NCI-H526 (cell line): ENCODE measurements around the gene IRF2BP2.

Source experiments
- DNase-seq, 2 experiments: peaks; one replicate each; lab custom pipeline; 2025; lab: John Stamatoyannopoulos, UW

Gene IRF2BP2

GRCh38 chr1:234613128-234613875, 3.3 kb upstream of the IRF2BP2 start:
- peak in 1 of 2 experiments; percentile 28 for DNase-seq

- DNase-seq, result peak; percentile 83
Observed at GRCh38 chr1:234612352-234613127, 2.6 kb upstream of the IRF2BP2 start.

GRCh38 chr1:234611847-234612351, 1.9 kb upstream of the IRF2BP2 start:
- DNase-seq, result peak in 1 of 2 experiments; percentile 41

GRCh38 chr1:234611225-234611846, 1.4 kb upstream of the IRF2BP2 start:
- DNase-seq, result peak; percentile 77 to 86

- DNase-seq, result peak; percentile 73 to 94
Observed at GRCh38 chr1:234610666-234611224, 767 bp upstream of the IRF2BP2 start.

- no peak for DNase-seq
Observed at GRCh38 chr1:234609691-234610042, 311 bp downstream of the IRF2BP2 start.

GRCh38 chr1:234608911-234609690, 877 bp downstream of the IRF2BP2 start:
- DNase-seq, result peak in 1 of 2 experiments; percentile 35

GRCh38 chr1:234608025-234608910, 1.7 kb downstream of the IRF2BP2 start:
- DNase-seq, result peak; percentile 57 to 62

- DNase-seq, result peak; percentile 24 to 62
Observed at GRCh38 chr1:234607109-234608024, 2.6 kb downstream of the IRF2BP2 start.

GRCh38 chr1:234606784-234607108, 3.2 kb downstream of the IRF2BP2 start:
- no peak for DNase-seq

GRCh38 chr1:234605983-234606783, 3.8 kb downstream of the IRF2BP2 start:
- peak in 1 of 2 experiments; percentile 48 for DNase-seq

GRCh38 chr1:234605399-234605982, 4.5 kb downstream of the IRF2BP2 start:
- DNase-seq, result no peak

- no peak for DNase-seq
Observed at GRCh38 chr1:234604495-234605398, 5.2 kb downstream of the IRF2BP2 start.

- peak in 1 of 2 experiments; percentile 26 for DNase-seq
Observed at GRCh38 chr1:234603221-234604204, 6.5 kb downstream of the IRF2BP2 start.

- peak; percentile 65 to 76 for DNase-seq
Observed at GRCh38 chr1:234602334-234603220, 7.4 kb downstream of the IRF2BP2 start.
